Activated T-cell treated with anti-CD3 and anti-CD28 coated beads, Interleukin-2, amount 50 U/mL, for 24 hours (primary cell): ENCODE data around the gene OR10AD1.

ENCODE experiments used
- DNase-seq: peaks from one replicate; pipeline ENCODE4 v3.0.0-alpha.2; 2020
- H3K27ac Mint-ChIP-seq: 2 replicates; pipeline ENCODE4 v1.8.0; 2020; ENCODE audit warnings: mild to moderate bottlenecking, mixed read lengths
- H3K27me3 Mint-ChIP-seq: 2 replicates; pipeline ENCODE4 v1.8.0; 2020; ENCODE audit warnings: mixed read lengths
- H3K36me3 Mint-ChIP-seq: 2 replicates; pipeline ENCODE4 v1.8.0; 2020; ENCODE audit warnings: low read depth, mixed read lengths
- H3K4me1 Mint-ChIP-seq: 2 replicates; pipeline ENCODE4 v1.8.0; 2020; ENCODE audit warnings: low read depth, mixed read lengths
- H3K4me3 Mint-ChIP-seq: 2 replicates; pipeline ENCODE4 v1.8.0; 2020; ENCODE audit warnings: mild to moderate bottlenecking, moderate library complexity, mixed read lengths
- H3K9me3 Mint-ChIP-seq: 2 replicates; pipeline ENCODE4 v1.8.0; 2020; ENCODE audit warnings: mixed read lengths

Gene OR10AD1

DNA sequence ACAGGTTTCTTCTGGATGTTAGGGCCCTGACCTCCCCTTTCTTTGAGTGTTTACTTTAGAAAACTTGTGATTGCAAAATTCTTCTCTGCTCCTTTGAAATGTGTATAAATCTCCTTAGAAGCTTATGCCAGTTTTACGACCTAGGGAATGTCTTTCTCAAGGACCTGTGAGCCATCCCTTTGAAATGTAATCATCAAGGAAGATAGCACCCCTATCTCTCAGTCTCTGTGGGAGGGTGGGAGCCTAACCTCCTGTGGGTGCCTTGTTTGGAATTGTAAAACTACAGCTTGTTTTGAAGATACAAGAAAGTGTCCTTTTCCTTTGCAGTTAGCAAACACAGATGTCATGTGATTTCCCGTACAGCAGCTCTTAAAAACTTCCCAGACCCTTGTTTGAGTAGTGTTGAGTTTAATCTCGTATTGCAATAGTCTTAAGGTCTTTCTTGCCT, 3.3 kb downstream of the OR10AD1 start:
- peak overlapping the region; percentile 94 for H3K4me3 Mint-ChIP-seq
- peaks cover 49% of the 10 kb centered on the region for H3K36me3 Mint-ChIP-seq
- H3K27me3 Mint-ChIP-seq = no peaks in the 10 kb centered on the region
- H3K27ac Mint-ChIP-seq = peak overlapping the region; percentile 99
- H3K9me3 Mint-ChIP-seq = peaks cover 21% of the 10 kb centered on the region
- H3K4me1 Mint-ChIP-seq = peaks cover 42% of the 10 kb centered on the region
- no peak for DNase-seq

GRCh38 chr12:48198985-48199384, 4.1 kb downstream of the OR10AD1 start:
- Mint-ChIP-seq H3K4me3 (peak overlapping the region; percentile 94), H3K27me3 (peaks cover 3% of the 10 kb centered on the region), H3K4me1 (peaks cover 42% of the 10 kb centered on the region)

GRCh38 chr12:48198672-48198971, 4.5 kb downstream of the OR10AD1 start:
- Mint-ChIP-seq H3K4me3 (peak overlapping the region; percentile 94), H3K27me3 (peaks cover 4% of the 10 kb centered on the region), H3K4me1 (peaks cover 42% of the 10 kb centered on the region), H3K36me3 (peaks cover 39% of the 10 kb centered on the region), H3K27ac (peak overlapping the region; percentile 99), H3K9me3 (peaks cover 16% of the 10 kb centered on the region)
- no peak for DNase-seq

More at GRCh38 chr12:48198985-48199384, 4.1 kb downstream of the OR10AD1 start:
- H3K36me3 Mint-ChIP-seq = peaks cover 42% of the 10 kb centered on the region
- H3K27ac Mint-ChIP-seq = peak overlapping the region; percentile 99
- no peak for DNase-seq
- peaks cover 16% of the 10 kb centered on the region for H3K9me3 Mint-ChIP-seq

DNA sequence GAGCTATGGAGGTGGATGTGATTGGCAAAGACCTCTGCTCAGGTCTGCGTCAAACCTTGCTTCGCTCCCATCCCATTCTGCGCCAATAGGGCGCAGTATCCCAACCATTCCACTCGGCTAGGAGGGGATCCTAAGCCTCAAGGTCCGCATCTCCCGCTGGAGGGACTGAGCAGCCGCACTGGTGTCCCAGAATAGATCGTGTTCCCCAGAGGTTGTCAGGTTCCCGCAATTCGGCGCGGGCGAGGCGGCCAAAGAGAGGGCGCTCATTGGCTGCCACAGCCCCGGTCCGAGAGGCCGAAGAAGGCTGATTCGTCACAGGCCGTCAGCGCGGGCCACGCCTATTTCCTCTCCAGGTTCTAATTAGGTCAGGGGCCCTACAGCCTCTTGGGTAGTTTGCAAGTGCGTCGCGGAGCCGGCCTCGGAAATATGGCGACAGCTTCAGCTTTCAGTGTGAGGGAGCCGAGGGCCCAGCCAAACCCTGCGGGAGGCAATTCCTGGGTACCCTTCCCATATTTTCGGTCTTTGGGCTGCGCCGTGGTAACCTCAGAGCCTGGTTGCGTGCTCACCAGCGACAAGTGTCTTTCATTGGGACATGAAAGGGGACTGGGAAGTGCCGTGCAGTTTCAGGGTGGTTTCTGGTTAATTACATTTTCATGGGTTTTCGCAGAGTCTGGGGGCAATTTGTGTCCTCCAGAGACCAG, 5.0 kb downstream of the OR10AD1 start:
- DNase-seq = peak; percentile 91
- Mint-ChIP-seq H3K9me3 (peaks cover 16% of the 10 kb centered on the region), H3K27ac (peak overlapping the region; percentile 99), H3K4me1 (peaks cover 42% of the 10 kb centered on the region), H3K27me3 (peaks cover 5% of the 10 kb centered on the region), H3K4me3 (peak overlapping the region; percentile 94), H3K36me3 (peaks cover 35% of the 10 kb centered on the region)

DNA sequence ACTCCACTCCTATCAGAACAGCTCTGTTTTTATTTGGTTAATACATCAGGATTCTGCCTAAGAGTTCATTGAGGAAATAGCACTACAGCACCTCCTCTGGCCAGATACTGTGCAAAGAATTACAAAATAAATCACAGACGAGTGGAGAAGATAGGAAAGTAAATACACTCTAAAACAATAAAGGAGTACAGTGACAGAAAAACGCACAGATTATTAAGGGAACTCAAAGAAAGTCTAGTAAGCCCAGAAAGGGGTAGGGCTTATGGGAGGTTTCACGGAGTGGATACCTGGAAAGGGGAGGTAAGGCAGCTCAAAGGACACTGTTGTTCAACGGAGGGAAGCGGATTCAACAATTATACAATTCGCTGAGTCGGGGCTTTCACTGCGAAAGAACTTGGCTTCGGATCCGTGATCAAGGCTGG, 5.5 kb downstream of the OR10AD1 start:
- DNase-seq = no peak
- Mint-ChIP-seq H3K9me3 (peaks cover 10% of the 10 kb centered on the region), H3K27ac (peak overlapping the region; percentile 99), H3K4me3 (peak overlapping the region; percentile 94), H3K27me3 (peaks cover 5% of the 10 kb centered on the region), H3K36me3 (peaks cover 32% of the 10 kb centered on the region), H3K4me1 (peaks cover 42% of the 10 kb centered on the region)

- Mint-ChIP-seq H3K9me3 (no peaks in the 10 kb centered on the region), H3K36me3 (peaks cover 8% of the 10 kb centered on the region), H3K27ac (no peak overlapping the region), H3K4me1 (peaks cover 24% of the 10 kb centered on the region), H3K27me3 (peaks cover 5% of the 10 kb centered on the region), H3K4me3 (no peak overlapping the region)
- DNase-seq = no peak
These were observed 8.3 kb downstream of the OR10AD1 start for GRCh38 chr12:48194799-48195201.

DNA sequence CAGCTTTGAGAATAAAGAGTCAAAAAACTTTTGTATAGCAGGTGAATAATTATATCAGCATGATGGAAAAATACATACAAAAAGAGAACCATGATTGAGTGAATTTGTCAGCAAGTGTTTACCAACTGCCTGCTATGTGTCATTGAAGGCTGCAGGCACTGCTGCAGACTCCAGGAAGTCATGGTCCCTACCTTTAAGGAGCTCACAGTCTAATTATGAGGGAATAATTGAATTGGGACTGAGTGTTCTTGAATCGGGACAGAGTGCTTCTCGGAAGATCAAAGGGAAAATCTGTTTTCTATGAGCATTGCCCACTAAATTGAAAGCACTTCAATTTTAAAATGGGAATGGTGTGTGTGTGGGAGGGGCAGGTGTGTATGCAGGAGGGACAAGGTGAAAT, 9.5 kb downstream of the OR10AD1 start:
- Mint-ChIP-seq H3K27me3 (peaks cover 5% of the 10 kb centered on the region), H3K27ac (no peak overlapping the region), H3K4me1 (peaks cover 15% of the 10 kb centered on the region), H3K36me3 (peaks cover 7% of the 10 kb centered on the region), H3K9me3 (no peaks in the 10 kb centered on the region), H3K4me3 (no peak overlapping the region)
- no peak for DNase-seq

DNA sequence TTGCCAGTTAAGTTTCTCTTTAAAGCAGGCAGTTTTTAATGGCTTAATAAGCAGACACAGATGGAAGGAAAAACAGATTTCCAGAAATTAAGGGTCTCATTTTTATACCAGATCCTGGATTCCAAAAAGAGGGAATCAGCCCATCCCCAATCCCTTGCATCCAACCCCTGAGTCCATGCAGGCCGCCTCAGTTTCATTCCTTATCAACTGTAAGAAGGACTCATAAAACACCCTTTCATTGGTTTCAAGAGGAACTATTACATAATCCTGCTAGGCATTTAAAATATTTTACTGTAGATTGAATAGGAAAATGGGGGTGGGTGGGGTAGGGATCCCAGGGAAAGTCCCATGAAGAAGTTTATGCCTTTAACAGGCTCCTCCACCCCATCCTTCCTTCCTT, 10.2 kb downstream of the OR10AD1 start:
- Mint-ChIP-seq H3K36me3 (peaks cover 2% of the 10 kb centered on the region), H3K4me1 (peaks cover 15% of the 10 kb centered on the region), H3K27me3 (peaks cover 5% of the 10 kb centered on the region), H3K4me3 (no peak overlapping the region), H3K9me3 (no peaks in the 10 kb centered on the region), H3K27ac (no peak overlapping the region)
- DNase-seq = no peak

DNA sequence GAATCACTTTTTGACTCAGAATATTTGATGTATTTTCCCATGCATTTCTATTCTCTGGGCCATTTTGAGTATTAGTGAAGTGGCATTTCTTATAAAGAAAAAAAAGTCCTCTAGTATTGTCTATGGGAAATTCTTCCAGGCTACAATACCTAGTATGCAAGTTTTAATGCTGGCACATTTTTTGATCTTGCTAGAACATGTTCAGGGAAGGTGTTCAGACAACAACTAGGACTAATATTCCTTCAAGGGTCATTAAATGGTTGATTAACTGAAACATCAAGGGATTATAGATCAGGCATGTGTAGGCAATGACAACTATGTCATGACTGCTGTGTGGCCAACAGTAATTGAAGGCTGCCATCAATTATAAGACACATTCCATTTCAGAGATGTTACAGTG, 12.0 kb downstream of the OR10AD1 start:
- H3K36me3 Mint-ChIP-seq = no peaks in the 10 kb centered on the region
- DNase-seq = no peak
- peaks cover 9% of the 10 kb centered on the region for H3K27me3 Mint-ChIP-seq
- peaks cover 5% of the 10 kb centered on the region for H3K4me1 Mint-ChIP-seq
- H3K4me3 Mint-ChIP-seq = no peak overlapping the region
- no peaks in the 10 kb centered on the region for H3K9me3 Mint-ChIP-seq
- H3K27ac Mint-ChIP-seq = no peak overlapping the region

DNA sequence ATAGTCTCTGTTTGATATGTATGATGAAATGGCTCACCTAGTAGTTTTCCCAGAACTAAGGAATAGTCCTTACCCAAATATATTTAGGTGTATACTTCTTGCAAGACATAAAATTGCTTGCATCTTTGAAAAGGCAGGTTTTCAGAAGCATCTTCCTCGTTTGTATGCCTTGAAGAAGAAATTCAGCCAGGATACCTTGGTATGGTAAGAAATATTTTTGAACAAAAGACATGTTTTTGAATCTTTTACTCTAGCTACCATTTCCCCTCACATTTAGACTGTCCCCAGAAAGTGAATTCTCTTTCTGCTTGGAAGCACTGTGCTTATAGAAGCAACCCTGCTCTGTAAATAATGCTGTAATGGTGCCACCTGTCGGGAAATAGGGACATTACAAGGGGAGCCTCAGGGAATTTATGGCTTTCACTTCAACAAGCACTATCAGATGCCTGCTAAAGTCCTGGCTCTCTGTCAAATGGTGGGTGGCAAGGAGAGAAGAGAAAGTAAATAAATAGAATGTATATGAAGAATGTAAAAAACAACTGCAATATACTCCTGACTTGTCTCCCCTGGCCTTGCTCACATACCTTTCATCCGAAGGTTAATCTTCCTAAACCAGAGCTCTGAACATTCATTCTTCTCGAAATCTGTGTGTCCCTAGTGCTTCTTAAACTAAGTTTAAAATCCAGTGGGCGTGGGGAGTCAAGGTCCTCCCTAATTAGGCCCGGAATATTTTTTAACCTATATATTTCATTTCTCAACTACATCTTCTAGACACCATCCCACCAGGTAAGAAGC, 13.6 kb downstream of the OR10AD1 start:
- peaks cover 25% of the 10 kb centered on the region for H3K27me3 Mint-ChIP-seq
- peaks cover 10% of the 10 kb centered on the region for H3K4me1 Mint-ChIP-seq
- H3K27ac Mint-ChIP-seq = no peak overlapping the region

GRCh38 chr12:48187916-48188695, 15.0 kb downstream of the OR10AD1 start:
- no peak for DNase-seq
- Mint-ChIP-seq H3K27ac (no peak overlapping the region), H3K9me3 (no peaks in the 10 kb centered on the region), H3K4me3 (no peak overlapping the region), H3K27me3 (peaks cover 26% of the 10 kb centered on the region), H3K36me3 (no peaks in the 10 kb centered on the region), H3K4me1 (peaks cover 18% of the 10 kb centered on the region)

More for the DNA sequence above, 13.6 kb downstream of the OR10AD1 start:
- H3K36me3 Mint-ChIP-seq = no peaks in the 10 kb centered on the region
- H3K9me3 Mint-ChIP-seq = no peaks in the 10 kb centered on the region
- peak; percentile 65 for DNase-seq
- H3K4me3 Mint-ChIP-seq = no peak overlapping the region

DNA sequence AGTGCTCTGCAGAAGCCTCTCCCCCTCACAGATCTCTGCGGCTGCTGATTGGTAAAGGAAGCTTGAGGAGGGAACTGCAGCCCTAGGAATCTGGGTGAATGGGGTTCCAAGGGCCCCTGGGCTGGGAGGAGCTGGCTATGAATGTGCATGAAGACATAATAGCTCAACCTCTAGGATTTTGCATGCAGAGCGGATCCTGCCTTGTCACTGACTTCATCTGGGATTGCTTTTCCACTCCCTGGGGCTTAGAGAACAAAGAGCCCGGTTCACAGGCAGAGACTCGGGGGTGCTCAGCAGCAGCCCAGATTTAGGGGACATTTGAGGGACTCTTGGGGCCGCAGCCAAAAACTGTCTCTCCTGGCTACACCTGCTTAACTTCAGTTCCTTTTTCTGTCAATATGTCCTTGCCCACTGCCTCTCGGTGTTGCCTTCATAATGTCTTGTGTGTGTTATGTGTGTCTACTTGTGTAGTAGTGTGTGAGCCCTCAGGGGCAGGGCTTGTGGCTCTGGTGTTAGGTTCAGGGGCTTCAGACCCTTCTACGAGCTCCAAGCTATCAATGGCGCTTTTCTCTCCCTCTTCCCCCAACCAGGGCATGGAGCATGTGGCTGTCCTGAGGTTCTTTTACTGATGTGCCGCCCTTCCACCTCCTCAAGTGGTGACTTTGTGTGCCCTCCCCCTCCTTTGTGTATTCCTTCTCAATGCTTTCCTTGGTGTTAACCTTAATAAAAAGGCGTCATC, 17.7 kb downstream of the OR10AD1 start:
- H3K9me3 Mint-ChIP-seq = no peaks in the 10 kb centered on the region
- no peak for DNase-seq
- H3K4me1 Mint-ChIP-seq = peaks cover 28% of the 10 kb centered on the region
- H3K36me3 Mint-ChIP-seq = no peaks in the 10 kb centered on the region
- peaks cover 35% of the 10 kb centered on the region for H3K27me3 Mint-ChIP-seq
- no peak overlapping the region for H3K4me3 Mint-ChIP-seq
- H3K27ac Mint-ChIP-seq = no peak overlapping the region

DNA sequence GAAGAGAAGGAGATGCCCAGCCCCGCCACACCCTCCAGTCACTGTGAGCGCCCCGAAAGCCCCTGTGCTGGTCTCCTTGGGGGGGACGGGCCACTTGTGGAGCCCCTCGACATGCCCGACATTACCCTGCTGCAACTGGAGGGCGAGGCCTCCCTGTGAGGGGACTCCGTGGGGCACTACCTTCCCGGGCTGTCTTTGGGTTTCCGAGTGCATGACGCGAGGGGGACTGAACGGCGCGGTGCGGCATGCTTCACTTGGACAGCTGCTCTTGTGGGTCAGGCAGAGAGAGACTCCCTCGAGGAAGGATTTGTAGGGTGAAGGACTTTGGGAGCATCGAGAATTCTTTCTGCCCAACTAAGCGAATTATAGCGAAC, 18.6 kb downstream of the OR10AD1 start:
- H3K36me3 Mint-ChIP-seq = no peaks in the 10 kb centered on the region
- no peak for DNase-seq
- peak overlapping the region; percentile 88 for H3K4me3 Mint-ChIP-seq
- H3K27me3 Mint-ChIP-seq = peaks cover 35% of the 10 kb centered on the region
- H3K27ac Mint-ChIP-seq = no peak overlapping the region
- H3K9me3 Mint-ChIP-seq = no peaks in the 10 kb centered on the region
- peaks cover 28% of the 10 kb centered on the region for H3K4me1 Mint-ChIP-seq

- H3K4me3 Mint-ChIP-seq = peak overlapping the region; percentile 88
- H3K27ac Mint-ChIP-seq = no peak overlapping the region
- peaks cover 35% of the 10 kb centered on the region for H3K27me3 Mint-ChIP-seq
- H3K9me3 Mint-ChIP-seq = no peaks in the 10 kb centered on the region
- H3K36me3 Mint-ChIP-seq = no peaks in the 10 kb centered on the region
- H3K4me1 Mint-ChIP-seq = peaks cover 28% of the 10 kb centered on the region
- DNase-seq = no peak
These were observed 19.1 kb downstream of the OR10AD1 start for GRCh38 chr12:48183876-48184548.
